DMS 273 (cell line): ENCODE measurements around the gene CCSER2.
A peak's percentile ranks its signal among the peaks of the same experiment; 100 is the strongest.
"Not testable (repeated sequence)": the region's sequence is repeated elsewhere in the genome, so short reads cannot be mapped to it uniquely, and the experiment has no call there.

Source experiments
- DNase-seq: peaks from one replicate; lab custom pipeline; 2025; ENCODE audit not compliant: unreplicated experiment; lab: John Stamatoyannopoulos, UW

Gene CCSER2

DNA sequence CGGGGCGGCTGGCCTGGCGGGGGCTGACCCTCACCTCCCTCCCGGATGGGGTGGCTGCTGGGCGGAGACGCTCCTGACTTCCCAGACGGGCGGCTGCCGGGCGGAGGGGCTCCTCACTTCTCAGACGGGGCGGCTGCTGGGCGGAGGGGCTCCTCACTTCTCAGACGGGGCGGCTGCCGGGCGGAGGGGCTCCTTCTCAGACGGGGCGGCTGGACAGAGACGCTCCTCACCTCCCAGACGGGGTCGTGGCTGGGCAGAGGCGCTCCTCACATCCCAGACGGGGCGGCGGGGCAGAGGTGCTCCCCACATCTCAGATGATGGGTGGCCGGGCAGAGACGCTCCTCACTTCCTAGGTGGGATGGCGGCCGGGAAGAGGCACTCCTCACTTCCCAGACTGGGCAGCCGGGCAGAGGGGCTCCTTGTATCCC lies 19.2 kb downstream of the CCSER2 start:
- DNase-seq: not testable (repeated sequence)

DNA sequence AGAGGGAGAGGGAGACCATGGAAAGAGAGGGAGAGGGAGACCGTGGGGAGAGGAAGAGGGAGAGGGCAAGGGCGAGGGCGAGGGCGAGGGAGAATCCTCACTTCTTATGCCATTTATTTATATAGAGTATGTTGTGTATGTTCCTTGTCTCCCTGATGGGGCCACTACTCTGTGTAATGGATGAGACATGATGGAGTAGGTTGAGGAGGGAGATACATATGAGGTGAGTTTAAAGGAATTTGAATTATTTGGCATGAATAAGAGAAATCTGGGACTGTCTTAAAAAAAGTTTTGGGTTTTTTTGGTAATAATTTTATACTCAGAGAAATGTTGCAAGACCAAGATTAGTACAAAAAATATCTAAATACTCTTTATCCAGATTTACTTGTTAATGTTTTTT lies 20.1 kb downstream of the CCSER2 start:
- no peak for DNase-seq

DNA sequence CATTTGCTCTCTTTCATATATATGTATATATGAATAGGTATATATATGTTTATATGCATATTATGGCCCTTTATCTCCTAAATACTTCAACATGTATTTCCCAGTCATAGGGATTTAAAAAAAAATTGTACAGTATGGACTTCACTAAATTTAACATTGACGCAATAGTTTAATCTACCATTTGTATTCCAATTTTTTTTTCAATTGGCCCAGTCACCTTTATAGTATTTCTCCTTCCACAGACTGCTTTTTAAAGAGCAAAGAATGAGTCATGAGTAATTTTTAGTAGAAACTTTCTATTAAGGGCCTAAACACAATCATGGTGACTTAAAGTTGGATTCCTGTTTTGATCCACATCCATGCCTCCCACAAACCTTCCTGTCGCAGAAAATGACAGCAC lies 20.5 kb downstream of the CCSER2 start:
- DNase-seq: no peak

DNA sequence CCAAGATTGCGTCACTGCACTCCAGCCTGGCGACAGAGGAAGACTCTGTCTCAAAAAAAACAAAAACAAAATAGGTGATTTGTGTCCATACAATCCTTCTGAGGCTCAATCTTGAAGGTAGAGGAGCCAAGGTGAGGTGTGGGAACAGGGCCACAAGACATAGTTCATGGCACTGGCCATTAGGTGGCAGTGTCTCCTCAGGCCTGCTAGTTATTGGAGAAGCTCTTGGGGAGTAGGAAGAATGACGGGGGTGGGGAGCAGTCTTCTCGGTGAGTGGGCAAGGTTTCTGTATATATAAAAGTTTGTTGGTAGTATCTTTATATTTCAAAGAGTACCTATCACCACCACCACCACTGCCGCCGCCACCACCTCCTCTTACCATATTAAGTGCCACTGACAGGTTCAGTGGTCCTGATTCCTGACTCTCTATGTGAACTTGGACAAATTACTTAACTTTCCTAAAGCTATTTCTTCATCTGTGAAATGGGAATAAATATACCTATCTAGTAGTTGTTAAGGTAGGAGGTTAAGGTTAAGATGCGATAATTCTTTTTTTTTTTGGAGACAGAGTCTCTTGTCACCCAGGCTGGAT lies 24.0 kb downstream of the CCSER2 start:
- DNase-seq: peak; percentile 67

DNA sequence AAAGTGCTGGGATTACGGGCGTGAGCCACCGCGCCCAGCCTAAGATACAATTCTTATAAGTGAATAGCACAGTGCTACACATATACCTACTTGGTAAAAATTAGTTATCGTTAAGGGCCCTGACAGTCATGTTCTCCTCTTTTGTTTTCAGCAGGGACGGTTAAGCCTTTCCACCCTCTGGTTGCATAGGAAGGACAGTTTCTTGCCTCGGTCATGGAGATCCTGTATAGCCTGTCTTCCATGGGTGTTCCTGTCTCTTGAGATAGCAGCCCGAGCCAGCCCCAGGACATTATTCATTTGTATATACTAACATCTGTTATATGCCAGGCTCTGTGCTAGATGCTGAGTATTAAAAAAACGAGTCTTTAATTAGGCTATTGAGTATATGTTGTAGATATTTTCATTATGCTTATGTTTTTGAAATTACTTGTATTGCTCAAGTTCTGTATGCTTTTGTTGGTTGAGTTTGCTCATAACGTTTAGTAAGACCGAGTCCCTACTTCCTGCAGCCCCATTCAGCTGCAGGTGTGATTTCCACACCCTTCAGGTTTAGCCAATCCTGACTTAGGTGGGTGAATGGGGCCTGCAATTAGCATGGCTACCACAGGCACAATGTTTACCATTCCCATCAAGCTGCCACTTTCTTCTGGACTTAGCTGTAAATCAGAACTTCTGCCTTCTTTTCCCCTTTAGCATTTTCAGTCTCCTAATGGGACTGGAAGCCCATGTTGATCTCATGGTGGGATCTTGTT lies 24.8 kb downstream of the CCSER2 start:
- DNase-seq: no peak

DNA sequence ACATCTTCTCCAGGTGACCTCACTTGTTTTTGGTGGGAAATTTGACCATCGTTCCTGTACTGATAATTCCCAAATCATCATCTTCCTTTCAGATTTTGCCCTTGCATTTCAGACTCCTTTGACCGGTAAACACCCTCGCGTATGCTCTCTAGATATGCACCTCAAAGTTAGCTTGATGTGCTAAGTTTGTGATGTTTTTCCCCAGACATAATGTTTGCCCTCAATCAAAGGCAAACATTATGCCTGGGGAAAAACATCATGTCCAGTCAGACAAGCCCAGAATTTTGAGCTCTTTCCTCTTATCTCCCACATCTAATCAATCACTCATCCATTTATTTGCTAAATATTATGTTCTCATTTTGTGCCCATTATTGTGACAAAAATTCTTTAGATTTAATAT lies 26.2 kb downstream of the CCSER2 start:
- DNase-seq: no peak

DNA sequence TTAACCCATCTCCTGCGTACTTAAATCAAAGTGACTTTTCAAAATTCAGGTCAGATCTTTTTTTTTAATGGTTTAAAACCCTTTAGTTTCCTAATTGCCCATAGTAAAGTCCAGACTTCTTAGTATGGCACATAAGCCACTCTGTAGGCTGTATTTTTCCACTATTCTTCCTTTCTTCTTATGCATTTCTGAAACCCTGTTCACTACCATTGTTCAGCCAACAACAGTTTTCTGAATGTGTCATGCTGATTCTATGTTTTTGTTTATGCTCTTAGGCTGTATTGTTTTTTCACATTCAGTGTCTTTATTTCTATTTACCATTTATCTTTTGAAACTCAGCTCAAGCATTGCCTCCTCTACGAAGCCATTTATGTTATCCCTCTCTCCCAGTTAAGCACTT lies 26.7 kb downstream of the CCSER2 start:
- no peak for DNase-seq

DNA sequence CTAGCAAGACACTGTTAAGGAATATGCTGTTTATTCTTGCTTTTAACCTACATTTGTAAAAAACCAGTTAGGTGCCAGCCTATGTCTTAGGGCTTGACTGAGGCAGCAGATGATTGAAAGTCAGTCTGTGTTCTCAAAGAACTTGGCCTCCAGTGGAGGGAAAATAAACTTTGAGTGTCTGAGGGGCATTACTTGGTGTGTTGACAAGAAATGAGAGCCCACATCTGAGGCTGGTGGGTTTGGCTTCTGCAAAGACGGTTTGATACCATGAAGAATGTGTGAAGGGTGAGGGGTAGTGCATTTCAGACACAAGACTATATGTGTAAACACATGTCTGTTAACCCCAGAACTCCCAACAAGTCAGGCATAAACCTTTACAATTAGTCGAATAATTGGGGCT lies 28.5 kb downstream of the CCSER2 start:
- DNase-seq: no peak

DNA sequence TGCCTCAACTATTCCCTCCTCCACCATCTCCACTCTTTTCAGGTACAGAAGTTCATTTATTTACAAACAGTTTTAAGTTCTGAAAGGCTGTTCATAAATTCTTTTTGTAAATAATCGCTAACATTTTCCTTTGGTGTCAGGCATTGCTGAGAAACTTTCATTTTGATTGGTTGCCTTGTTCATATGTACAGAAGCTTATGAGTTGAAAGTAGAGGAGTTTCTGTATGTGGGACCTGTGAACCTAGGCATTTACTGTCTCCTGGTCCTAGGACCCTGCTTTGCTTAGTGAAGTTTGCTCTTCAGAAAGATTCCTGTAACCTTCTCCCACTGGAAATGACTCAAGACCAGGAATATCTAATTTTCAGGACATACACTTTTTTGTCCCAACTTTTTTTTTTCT lies 30.4 kb downstream of the CCSER2 start:
- no peak for DNase-seq

DNA sequence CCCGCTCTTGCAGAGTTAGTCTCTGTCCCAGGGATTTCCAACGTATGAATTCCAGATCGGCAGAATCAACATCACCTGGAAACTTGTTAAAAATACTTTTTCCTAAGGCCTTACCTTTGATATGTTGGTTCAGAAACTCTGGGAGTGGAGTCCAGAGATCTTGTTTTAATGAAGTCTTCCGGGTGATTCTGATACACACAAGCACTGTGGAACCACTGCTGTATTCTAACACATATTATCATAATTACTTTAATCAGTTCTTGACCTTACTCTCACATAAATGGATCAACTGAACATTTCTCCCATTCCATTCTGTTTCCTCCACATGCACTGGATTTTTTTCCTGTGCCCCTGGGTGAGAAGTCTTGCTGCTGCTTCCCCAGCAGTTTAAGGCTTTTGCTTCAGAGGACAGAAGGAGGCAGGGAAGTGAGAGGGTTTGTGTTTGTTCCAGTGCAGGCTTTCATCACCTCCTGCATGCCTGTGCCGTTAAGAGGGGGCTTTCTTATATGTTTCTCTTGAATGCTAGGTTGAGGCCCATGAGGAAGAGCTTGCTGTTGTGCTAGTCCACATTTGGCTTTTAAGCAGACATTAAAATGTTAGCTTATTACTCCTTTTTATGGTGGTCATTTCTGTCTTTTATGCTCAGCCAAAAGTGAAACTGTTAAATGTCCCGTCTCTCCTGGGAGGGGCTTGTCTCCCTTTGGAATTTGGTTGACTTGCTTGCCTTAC lies 32.4 kb downstream of the CCSER2 start:
- peak; percentile 1 for DNase-seq

DNA sequence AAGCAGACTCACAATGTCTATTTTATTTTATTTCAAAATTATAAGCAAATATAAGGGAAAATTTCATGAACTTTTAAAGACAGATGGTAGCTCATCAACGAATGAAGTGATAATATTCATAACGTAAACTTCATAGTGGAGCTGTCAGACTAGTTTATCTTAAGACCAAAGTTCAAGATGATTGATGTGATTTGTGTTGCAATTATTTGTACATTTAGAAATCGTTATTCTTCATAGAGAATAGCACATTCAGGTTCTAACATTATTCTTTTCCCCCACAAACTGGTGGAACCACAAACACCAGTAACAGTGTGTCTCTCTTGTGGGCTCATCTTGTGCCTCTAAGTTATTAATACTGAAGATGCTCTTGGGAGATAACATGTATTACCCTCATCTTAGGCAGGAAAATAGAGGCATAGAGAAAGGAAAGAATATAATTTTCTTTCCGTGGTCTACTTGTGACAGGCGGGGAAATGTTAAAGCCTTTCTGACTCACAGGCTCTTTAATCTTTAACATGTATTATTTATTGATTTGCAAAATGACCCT lies 37.0 kb downstream of the CCSER2 start:
- DNase-seq: no peak

DNA sequence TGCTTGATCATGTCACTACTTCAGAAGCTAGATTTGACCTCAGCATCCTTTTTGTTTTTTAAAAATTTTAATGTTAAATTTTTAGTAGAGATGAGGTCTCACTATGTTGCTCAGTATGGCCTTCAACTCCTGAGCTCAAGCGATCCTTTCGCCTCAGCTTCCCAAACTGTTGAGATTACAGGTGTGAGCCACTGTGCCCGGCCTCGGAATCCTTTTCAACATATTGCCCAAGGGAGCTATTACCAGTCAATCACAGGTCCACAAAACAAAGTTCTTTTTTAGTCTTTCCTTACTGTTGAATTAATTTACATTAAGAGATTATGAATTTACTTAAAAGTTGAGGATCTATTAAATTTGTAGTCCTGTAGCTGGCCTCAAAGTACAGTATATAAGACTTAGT lies 37.7 kb downstream of the CCSER2 start:
- no peak for DNase-seq

DNA sequence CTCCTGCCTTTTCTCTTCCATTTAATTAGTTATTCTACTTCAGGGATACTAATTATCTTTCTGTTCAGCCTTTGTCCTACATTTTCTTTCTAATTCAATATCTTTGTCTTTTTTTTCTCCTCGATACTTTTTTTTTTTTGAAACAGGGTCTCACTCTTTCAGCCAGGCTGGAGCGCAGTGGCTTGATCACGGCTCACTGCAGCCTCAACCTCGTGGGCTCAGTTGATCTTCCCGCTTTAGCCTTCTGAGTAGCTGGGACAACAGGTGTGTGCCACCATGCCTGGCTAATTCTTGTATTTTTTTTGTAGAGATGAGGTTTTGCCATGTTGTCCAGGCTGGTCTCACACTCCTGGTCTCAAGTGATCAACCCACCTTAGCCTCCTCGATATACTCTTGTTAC lies 38.9 kb downstream of the CCSER2 start:
- no peak for DNase-seq

DNA sequence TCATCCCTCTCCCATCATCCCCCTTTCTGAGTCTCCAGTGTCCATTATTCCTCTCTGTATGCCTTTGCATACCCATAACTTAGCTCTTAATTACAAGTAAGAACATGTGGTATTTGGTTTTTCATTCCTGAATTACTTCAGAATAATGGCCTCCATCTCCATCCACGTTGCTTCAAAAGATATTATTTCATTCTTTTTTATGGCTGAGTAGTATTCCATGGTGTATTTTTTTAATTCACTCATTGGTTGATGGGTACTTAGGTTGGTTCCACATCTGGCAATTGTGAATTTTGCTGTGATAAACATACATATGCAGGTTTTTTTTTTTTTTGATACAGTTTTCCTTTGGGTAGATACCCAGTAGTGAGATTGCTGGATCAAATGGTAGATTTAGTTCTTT lies 40.4 kb downstream of the CCSER2 start:
- DNase-seq: no peak

DNA sequence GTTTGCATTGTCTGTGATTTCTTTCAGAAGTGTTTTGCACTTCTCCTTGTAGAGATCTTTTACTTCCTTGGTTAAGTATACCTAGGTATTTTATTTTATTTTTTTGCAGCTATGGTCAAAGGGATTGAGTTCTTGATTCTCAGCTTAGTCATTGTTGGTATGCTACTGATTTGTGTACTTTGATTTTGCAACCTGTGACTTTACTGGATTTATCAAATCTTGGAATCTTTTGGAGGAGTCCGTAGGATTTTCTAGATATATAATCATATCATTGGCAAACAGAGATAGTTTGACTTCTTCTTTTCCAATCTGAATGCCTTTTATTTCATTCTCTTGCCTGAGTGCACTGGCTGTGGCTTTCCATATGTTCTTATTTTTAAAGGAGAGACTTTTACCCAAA lies 41.9 kb downstream of the CCSER2 start:
- no peak for DNase-seq

DNA sequence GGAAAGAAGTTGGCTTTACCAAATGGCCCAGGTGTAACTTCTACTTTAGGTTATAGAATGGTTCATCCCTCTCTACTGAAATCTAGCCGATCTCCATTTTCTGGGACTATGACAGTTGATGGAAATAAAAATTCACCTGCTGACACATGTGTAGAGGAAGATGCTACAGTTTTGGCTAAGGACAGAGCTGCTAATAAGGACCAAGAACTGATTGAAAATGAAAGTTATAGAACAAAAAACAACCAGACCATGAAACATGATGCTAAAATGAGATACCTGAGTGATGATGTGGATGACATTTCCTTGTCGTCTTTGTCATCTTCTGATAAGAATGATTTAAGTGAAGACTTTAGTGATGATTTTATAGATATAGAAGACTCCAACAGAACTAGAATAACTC lies 43.6 kb downstream of the CCSER2 start:
- DNase-seq: no peak

DNA sequence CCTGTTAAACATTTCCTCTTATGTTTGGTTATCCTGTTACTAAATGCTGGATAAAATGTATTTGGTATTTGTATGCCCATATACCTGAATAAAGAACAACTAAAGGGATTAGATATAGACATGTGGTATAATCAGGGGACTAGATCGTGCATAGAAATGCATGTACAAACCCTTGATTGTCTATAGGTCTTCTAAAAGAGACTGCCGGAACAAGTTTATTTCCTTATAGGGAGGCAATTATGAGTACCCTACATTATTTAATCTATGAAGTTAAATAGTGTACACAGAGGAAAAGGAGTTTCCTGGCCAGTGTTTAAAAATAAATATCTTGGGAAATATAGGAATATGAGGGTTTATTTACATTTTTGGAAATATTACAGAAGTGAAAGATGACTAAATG lies 44.6 kb downstream of the CCSER2 start:
- no peak for DNase-seq

DNA sequence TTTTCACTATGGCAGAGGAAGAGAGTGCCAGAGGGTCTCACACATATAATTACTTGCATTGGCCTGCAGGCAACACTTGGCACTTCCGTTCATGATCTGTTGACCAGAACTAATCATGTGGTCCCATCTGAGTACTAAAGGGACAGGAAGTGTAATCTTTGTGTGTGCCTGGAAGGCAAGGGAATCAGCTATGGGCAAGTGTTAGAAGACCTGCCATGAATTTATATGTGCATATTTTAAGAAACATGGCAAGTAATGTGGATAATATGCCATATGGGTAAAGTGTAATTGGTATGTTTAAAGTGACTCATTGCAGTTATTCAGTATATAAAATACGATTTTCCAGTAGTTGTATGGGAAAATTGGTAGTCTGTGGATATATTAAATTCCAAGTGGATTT lies 46.1 kb downstream of the CCSER2 start:
- no peak for DNase-seq

DNA sequence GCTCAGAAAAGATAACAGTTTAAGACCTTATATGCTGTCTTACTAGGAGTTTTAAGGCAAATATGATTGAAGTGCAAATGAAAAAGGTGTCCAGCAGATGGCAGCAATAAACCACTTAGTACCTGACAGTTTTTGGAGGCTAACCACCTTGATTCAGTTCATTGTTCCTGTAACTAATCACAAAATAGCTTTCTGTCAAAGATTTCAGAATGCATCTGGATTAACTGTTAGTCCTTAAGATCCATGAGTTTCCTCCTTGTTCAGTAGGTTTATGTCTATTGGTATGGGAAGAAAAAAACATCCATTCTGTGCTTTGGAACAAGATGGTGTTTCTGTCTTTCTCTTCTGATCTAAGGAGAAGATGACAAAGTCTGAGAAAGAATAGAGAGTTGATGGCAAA lies 46.6 kb downstream of the CCSER2 start:
- peak; percentile 61 for DNase-seq

DNA sequence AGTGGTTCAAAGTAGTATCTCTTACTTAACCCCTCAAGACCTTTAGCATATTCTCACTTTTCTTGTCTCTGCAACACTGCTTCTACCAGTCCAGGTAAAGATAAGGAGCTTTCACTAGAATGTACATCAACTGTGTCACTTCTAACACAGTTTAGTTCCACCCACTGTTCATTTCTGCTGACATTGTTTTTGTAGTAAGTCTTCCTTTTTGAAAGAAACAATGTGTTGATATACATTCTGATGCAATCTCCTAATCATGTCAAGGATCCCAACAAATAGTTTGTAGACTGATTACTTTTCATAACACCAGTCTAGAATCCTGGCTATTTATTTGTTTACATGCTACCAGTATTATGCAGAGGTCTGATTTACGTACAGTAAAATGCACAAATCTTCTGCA lies 47.5 kb downstream of the CCSER2 start:
- no peak for DNase-seq

DNA sequence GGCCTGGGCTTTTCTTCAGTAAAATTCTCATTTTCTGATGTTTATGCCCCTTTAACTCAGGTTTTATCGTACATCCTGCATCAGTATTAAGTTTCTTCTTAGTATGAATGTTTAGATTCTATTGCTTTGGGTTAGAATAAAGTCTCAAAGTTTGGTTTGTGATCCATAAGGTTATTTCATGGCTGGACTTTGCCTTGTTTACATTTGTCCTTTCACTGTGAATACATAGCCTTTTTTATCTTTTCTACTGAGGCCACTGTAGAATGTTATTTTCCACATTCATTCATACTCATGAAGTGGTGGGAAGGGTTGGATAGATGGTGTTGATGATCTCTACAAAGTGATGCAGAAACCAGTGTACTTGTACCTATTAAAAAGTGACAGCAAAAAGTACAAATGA lies 59.8 kb downstream of the CCSER2 start:
- DNase-seq: no peak

DNA sequence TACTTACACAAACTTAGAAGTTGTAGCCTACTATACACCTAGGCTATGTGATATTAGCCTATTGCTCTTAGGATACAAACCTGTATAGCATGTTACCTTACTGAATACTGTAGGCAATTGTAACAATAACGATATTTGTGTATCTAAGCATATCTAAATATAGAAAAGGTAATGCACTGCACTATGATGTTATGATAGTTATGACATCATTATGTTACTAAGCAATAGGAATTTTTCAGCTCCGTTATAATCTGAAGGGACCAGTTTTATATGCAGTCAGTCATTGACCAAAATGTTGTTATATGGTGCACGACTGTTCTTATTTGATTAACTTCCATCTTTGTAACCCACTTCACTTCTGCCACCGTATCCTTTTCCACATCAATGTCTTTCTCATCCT lies 62.0 kb downstream of the CCSER2 start:
- no peak for DNase-seq
